CD1c-positive myeloid dendritic cell (primary cell): ENCODE results near the gene SNX18.

ENCODE experiments used
- DNase-seq: peaks from one replicate; pipeline ENCODE4 v3.0.0-alpha.2; 2016; ENCODE audit errors: extremely low spot score

Gene SNX18

GRCh38 chr5:54579591-54580295, 62.2 kb downstream of the SNX18 start:
- DNase-seq = peak; percentile 6

- peak; percentile 4 for DNase-seq
Observed at GRCh38 chr5:54580997-54581811, 63.6 kb downstream of the SNX18 start.

- DNase-seq = no peak
Observed at GRCh38 chr5:54581831-54582548, 64.4 kb downstream of the SNX18 start.

GRCh38 chr5:54586336-54586735, 68.8 kb downstream of the SNX18 start:
- no peak for DNase-seq

GRCh38 chr5:54589786-54590185, 72.2 kb downstream of the SNX18 start:
- DNase-seq = no peak

- peak; percentile 11 for DNase-seq
Observed at GRCh38 chr5:54590824-54591223, 73.3 kb downstream of the SNX18 start.

GRCh38 chr5:54593779-54594178, 76.2 kb downstream of the SNX18 start:
- DNase-seq = no peak

- no peak for DNase-seq
Observed at GRCh38 chr5:54594181-54594580, 76.6 kb downstream of the SNX18 start.

GRCh38 chr5:54595721-54596120, 78.2 kb downstream of the SNX18 start:
- no peak for DNase-seq
